Dermis microvascular lymphatic vessel endothelial cell (primary cell): ENCODE data around the gene PPP2R2C. TPM values are rescaled to one million over a fixed set of nuclear protein-coding genes. Genes with fewer than 3 reads are reported as not detected.

ENCODE experiments used
- DNase-seq, 2 donors: peaks; one replicate each; pipeline versions ENCODE4 v3.0.0 to v3.0.0-alpha.2; 2010; ENCODE audit warnings: low read depth in 2 of 2
- total RNA-seq: library from RNA; depleted of rRNA; stranded (reverse); fragments of >200 nt; gene quantifications from 2 replicates; pipeline ENCODE4 v1.2.1, GENCODE V29; 2014

Gene PPP2R2C
- total RNA-seq, 1 donor from 2014 or later = 0.39 TPM

DNA sequence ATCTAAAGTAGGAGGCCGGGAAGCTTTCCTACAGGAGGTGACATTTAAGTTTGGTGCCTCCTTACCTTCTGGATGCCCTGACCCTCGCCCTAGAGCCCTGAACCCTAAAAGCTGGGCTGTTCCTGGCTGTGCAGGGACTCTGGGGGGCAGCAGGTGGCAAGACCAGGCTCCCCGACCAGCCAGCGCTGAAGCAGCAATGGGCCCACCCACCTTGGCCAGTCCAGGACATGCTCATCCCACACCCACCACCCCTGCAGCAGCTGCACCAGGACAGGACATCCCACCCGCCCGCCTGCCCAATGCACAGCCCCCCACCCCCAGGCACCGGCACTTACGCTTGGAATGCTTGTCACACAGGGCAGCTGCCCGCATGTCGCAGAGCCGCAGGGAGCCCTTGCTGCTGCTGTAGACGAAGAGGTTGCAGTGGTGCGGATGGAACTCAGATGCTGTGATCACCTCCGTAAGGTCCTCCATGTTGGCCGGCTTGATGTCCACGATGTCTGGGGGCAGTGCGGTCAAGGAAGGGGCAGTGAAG, 124.8 kb downstream of the PPP2R2C start:
- no peak for DNase-seq

DNA sequence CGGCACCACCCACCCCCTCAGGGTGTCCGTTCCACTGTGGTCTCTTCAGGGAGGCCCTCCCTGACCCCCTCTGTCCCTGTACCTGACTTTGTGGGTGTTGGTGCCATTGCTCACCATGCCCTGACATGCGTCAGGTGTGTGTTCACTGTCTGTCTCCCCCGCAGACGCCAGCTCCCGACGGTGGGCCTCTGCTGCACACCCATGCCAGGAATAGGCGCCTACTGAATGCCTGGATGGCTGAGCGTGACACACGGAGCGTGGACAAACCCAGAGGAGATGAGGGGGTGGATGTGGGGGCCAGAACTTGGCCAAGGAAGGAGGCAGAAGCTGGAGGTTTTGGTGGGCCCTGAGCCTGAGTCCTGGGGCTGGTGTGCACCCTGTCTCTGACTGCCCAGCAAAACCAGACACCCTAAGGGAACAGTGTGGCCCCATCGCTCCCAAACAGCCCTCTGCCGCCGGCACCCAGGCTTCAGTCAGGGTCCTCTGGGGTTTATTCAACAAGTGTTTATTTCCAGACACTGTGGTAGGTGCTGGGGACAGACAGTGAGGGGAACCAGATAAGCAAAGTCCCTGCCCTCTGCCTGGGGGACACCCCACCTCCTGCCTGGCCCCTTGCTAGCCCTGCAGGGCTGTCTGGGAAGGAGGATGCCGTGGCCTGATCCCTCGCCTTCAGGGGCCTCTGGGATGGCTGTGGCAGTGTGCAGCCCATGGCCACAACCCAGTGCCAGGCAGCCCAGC, 125.9 kb downstream of the PPP2R2C start:
- no peak for DNase-seq

GRCh38 chr4:6345866-6346265, 126.5 kb downstream of the PPP2R2C start:
- no peak for DNase-seq

DNA sequence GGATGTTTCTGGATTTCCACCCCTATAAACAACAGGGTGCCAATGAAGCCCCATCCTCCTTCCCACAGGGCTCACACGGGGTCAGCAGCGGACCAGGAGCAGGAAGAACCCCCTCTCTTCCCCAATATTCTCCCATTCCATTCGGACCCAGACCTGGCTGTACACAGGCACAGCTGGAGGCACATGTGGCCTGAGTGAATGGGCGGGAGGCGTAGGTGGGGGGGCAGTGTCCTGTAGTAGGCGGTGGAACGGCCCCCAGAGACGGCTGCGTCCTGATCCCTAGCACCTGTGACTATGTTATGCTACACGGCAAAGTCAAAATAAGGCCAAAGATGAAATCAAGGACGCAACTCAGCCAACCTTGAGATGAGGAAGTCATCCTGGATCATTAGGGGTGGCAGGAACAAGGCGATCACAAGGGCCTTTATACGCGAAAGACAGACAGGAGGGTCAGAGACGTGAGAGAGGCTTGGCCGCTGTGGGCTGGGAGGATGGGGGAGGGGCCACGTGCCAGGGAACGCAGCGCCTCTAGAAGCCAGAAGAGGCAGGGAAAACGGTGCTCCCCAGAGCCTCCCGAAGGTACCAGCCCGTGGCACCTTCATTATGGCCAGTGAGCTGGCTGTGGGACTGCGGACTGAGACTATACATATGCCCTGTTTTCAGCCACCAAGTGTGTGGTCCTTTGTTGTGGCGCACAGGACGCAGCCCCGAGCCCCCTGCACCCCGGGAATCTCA, 127.2 kb downstream of the PPP2R2C start:
- no peak for DNase-seq

DNA sequence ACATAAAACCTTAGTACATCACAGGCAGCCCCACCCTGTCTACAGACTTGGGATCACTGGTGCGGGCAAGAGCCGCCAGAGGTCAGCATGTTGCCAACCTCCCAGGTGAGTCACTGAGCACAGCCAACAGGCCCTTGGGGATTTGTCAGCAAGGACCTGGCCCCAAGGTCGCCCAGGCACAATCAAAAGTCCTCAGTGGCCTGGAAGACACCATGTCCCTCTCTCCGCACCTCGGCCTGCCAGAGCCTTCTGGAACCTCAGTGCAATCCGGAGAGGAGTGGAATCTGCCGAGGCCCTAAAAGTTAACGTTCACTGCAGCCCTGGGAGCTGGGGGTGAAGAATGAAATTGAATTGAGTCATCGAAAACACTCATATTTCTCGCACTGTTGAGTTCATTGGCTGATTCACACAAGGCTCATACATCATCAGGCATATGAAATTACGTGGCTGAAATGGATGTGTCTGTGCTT, 128.4 kb downstream of the PPP2R2C start:
- no peak for DNase-seq

DNA sequence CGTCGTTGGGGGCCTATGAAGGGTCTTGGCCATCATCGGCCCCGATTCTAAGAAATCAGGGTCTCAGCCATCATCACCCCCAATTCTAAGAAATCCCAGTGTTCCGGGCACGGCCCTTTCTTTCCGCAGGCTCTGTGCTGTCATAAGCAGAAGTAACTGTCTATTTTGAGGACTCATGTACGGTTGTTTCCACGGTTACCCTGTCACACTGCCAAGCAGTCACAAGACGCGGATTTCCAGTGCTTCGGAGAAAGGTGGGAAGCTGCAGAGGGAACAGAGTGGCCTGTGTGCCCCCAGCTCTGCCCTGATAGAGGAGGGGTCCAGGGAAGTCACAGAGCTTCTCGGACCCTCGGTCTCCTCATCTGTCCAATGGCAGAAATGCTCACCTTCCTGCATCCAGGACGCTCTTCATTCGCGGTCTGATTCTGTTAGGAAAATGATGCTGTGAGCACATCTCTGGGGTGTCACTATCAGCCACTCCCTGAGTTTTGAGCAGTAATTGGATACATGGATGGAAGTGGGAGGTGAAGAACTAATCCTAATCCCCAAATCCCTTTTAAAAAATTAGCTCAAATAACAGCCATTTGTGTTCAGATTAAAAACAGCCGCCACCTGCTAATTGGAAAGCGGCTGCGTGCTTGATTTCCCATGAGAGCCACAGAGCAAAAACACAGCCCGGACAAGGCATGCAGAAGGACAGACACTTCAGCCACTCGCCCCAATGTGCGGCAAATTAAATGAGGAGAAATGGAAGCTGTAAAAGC, 129.7 kb downstream of the PPP2R2C start:
- DNase-seq = peak; percentile 47 to 51

- no peak for DNase-seq
These were observed 130.7 kb downstream of the PPP2R2C start for GRCh38 chr4:6341696-6342095.

DNA sequence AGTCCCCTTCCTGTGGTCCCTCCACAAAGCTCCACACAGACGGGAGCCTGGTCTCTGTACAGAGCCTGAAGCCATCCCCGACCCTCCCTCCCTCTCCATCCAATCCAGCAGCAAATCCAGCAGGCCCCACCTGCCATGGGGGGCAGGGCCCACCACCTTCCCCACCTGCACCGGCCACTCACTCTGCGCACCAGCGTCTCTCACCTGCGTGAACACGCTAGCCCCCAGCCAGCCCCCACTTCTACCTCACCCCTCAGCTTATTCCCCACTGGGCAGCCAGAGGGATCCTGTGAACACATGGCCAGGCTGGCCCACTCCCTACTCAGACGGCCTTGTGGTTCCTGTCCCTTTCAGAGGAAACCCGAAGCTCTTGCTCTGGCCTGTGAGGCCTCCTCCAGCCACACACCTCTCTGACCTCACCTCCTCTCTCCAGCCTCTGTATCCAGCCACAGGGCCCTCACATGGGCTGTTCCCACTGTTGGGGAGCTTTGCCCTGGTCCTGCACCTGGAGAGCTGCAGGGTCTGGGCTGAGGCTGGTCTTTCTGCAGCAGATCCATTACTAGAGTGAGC, 131.9 kb downstream of the PPP2R2C start:
- no peak for DNase-seq

DNA sequence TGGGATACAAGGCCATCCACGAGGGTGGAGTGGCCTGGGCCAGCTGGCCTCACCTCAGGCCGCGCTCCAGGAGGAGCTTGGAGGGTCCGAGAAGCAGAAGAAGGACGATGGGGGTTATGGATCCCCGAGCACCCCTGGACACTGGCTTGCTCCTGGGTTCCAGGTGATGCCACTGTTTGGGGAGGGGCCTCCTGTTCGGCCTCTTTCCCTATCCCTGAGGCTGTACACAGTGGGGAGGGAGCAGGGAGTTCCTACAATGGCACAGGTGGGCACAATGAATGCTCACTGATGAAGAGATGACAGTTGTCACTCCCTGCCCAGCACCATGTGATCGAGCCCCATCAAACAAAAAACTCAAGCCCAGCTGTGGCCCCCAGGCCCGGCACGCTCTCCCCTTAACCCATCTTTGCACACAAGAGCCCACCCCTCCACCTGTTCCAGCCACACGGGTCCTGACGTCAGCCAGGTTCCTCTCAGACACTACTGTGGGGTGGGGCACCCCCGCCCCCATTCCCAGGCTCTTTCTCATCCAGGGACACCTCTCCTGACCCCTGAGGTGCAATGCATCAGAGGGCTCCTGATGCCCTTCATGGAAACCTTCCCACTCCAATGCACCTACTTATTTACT, 132.5 kb downstream of the PPP2R2C start:
- DNase-seq = no peak

DNA sequence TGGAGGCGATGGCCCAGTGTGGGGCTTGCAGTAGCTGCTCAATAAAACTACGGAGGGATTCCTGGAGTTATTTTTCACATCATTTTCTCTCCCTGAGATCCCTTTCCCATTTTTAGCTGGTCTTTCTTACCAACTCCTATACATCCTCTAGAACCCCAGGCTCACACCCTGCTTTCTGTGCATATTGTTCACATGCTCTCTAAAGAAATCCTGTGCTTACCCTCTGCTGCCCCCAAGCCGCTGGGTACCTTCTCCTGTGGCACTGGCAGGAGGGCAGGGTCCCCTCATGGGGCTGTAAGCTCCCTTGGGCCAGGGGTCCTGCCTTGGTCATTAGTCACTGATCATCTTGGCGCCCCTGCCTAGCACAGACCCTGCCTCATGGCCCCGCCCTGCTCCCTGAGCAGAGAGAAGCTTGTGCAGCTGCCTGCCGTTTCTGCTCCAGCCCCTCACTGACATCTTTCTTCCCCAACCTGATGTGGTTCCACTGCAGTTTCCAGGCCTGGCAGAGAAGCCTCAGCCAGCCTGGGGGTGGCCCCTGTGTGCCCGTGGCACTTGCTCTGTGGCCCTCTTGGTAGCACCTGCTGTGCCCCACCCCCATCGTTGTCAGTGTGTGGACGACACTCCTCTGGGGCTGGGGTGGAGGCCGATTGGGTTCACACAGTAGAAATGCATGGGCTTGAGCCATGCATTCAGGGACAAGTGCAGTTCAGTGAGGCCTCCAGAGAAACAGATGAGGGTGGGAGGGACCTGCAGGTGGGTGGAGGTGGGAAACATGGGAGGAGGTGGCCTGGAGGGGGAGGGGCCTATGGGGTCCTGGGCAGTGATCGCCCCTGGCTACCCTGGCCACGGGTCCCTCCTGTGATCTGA, 133.2 kb downstream of the PPP2R2C start:
- DNase-seq = no peak

DNA sequence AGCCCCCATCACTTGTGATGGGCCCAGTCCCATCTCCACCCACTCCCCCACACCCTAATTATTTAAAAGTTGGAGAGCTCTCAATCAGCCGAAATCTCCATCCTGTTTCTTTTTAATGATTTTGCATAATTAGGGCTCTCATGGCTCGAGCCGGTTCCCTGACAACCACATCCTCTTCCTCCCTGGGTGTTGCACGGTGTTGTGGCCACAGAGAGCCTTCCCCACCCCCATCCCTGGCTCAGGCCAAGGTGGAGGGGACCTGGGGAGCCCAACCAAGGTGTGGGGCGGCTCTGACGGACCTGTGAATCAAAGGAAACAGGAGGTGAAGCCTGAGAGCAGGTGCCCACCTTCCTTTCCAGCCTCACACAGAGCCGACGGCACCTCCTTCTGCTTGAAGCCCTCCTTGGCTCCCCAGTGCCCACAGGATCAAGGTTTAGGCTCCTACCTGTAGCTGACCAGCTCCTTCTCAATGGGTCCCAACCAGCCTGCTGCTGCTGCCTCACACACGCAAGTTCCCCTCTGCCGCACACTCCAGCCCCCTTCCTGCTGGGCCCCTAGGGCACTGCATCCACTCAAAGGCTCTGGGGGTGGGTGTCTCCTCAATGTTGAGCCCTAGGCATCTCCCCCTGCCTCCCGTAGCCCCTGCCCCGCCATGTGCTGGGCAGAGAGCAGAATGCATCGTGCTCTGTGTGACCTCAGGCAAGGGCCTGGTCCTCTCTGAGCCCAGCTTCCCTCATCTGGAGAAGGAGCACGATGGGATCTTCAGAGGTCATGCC, 134.1 kb downstream of the PPP2R2C start:
- DNase-seq = no peak

DNA sequence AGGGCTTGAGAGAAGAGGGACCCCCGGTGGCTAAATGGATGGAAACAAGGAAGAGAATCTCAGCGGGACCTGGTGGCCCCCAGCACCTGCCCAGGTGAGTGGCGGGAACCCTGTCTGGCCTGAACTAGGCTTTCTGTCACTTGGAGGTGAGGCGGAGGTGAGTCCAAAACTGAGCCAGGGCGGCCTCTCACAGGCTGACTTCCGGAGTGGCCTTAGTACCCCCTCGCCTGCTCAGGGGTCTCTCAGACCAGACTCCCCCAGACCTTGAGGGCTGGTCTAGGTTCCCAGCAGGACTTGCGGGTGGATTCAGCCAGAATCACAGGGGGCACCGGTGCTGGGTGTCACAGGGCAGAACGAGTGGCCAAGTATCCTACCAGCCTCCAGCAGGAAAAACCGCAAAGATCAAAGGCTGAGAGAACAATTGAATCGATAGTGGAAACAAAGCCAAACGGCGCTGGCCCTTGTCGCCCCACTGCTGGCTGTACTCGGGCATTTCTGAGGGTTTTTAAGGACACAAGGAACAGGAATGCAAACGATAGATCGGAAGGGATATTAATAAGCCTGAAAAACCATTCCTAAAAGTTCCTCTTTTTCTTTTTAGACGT, 135.0 kb downstream of the PPP2R2C start:
- DNase-seq = no peak

DNA sequence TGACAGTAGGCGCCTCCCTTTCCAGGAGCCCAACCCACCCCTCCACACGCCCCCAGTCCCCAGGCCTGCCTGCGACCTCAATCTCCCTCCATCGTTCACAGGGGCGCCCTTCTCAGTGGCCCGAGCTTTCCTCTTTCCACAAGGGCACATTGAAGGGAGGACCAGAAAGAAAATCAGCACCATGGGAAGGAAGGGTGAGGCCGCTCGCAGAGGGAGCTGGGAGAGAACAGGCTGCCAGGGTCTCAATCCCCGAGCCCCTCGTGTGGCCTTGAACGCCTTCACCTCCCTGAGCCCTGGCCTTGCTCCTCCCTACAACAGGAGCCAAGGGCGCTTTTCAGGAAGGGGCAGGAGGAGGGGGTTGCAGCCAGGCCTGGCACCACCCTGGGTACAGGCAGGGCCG, 136.2 kb downstream of the PPP2R2C start:
- DNase-seq = no peak

- no peak for DNase-seq
These were observed 137.3 kb downstream of the PPP2R2C start for GRCh38 chr4:6335040-6335590.

DNA sequence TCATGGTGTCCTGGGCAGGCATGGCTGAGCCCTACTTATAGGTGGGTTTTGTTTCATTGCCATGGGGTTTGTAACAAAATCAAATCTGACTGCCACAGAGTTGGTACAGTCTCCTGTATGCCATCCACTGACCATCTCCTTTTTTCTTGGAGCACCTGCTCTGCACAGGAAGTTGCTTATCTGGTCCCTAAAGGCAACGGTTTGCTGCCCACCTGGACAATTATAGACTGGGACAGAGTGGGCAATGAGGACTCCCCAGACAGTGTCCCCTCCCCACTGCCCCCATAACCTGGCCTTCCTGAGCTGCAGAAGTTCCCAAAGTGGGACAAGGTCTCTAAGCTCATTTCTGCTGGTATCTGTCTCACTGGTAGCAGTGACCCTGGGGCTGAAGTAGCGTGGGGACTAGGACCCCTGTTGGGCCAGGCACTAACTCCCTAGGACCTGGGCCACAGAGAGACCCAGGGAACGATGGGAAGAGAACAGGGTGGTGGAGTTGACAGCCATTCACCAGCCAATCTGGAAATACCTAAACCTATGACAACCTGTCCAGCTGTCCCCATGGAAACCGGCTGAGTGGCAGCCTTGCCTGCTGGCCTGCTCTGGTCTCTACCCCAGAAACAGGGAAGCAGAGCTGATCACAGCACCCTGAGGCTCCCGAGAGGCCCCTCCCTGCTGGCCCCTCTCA, 138.1 kb downstream of the PPP2R2C start:
- DNase-seq = no peak

DNA sequence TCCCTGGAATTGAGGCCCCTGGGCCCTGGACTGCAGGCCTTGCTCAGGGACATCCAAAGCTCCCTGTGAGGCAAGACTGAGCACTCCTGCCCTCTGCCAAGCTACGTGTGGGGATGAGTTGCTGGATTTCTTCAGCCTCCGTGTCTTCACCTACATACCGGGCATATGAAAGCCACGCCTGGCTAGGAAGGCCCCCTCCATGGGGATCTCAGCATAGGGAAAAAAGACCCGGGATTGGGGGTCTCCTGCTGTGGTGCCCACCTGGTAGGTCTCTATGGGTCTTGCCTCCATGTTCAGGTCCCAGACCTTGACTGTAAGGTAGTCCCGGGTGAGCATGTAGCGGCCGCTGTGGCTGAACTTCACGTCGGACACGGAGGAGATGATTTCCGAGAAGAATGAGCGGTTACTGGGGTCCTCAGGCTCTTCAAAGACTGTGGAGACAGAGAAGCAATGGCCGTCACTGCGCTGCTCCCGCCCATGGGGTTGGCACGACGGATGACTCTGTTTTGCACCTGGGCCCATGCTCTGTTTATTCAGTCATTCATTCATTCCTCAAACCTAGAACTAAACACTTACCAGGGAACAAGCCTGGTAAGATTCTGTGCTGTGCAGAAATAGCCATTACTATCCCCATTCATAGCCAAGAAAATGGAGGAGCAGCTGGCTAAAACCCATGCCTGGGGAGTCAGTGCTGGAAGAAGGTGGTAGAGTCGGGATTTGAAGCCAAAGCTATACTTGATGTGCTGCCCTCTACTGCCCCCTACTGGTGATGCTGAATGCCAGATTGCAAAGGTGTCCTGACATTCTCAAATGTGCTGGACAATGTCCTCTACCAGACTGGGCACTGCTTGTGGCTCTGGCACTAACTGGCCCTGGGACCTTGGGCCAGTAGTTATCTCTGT, 138.9 kb downstream of the PPP2R2C start:
- peak in 1 of 2 donors; percentile 29 for DNase-seq

GRCh38 chr4:6332669-6333050, 139.8 kb downstream of the PPP2R2C start:
- DNase-seq = no peak
